Brain pericyte (primary cell): ENCODE results near the gene IKZF4.
"Not testable (repeated sequence)": the region's sequence is repeated elsewhere in the genome, so short reads cannot be mapped to it uniquely, and the experiment has no call there.

Experiments used
- DNase-seq: peaks from one replicate; pipeline ENCODE4 v3.0.0-alpha.2; 2012; ENCODE audit warnings: low read depth, low spot score

Gene IKZF4

GRCh38 chr12:56040151-56040550 is 19.3 kb downstream of the IKZF4 start:
- DNase-seq, result no peak

GRCh38 chr12:56040963-56041551 is 20.2 kb downstream of the IKZF4 start:
- no peak for DNase-seq

- peak; percentile 98 for DNase-seq
Observed at GRCh38 chr12:56041552-56042429, 20.9 kb downstream of the IKZF4 start, which contains the start of gene RPS26. TSS of gene RPS26 (plus strand) at chr12:56041918. CDS start at chr12:56042167, 249 bp downstream.

- DNase-seq, result not testable (repeated sequence)
Observed at GRCh38 chr12:56042430-56042813, 21.6 kb downstream of the IKZF4 start.

- DNase-seq, result no peak
Observed at GRCh38 chr12:56042843-56043242, 22.0 kb downstream of the IKZF4 start.

GRCh38 chr12:56046027-56046780 is 25.4 kb downstream of the IKZF4 start:
- DNase-seq, result no peak

GRCh38 chr12:56053407-56053893 is 32.6 kb downstream of the IKZF4 start:
- DNase-seq, result no peak

GRCh38 chr12:56059964-56060363 is 39.1 kb downstream of the IKZF4 start:
- not testable (repeated sequence) for DNase-seq

- no peak for DNase-seq
Observed at GRCh38 chr12:56061982-56062381, 41.1 kb downstream of the IKZF4 start.

- DNase-seq, result no peak
Observed at GRCh38 chr12:56062996-56063395, 42.2 kb downstream of the IKZF4 start.

- DNase-seq, result no peak
Observed at GRCh38 chr12:56071648-56072047, 50.8 kb downstream of the IKZF4 start.

GRCh38 chr12:56074396-56074795 is 53.6 kb downstream of the IKZF4 start:
- no peak for DNase-seq

- DNase-seq, result not testable (repeated sequence)
Observed at GRCh38 chr12:56077966-56078365, 57.1 kb downstream of the IKZF4 start.

GRCh38 chr12:56078427-56078826 is 57.6 kb downstream of the IKZF4 start:
- no peak for DNase-seq

GRCh38 chr12:56078931-56079722 is 58.3 kb downstream of the IKZF4 start:
- peak; percentile 29 for DNase-seq

- no peak for DNase-seq
Observed at GRCh38 chr12:56079723-56080555, 59.1 kb downstream of the IKZF4 start, which contains the start of gene ERBB3. TSS of gene ERBB3 (plus strand) at chr12:56080165. CDS start at chr12:56080301, 136 bp downstream.

GRCh38 chr12:56080556-56081138 is 59.8 kb downstream of the IKZF4 start:
- DNase-seq, result no peak

- DNase-seq, result no peak
Observed at GRCh38 chr12:56081393-56082347, 60.8 kb downstream of the IKZF4 start.

- DNase-seq, result no peak
Observed at GRCh38 chr12:56082382-56082781, 61.5 kb downstream of the IKZF4 start.
